K562 (cell line): ENCODE results near the gene SLBP. TPM values are rescaled to one million over a fixed set of nuclear protein-coding genes. Genes with fewer than 3 reads are reported as not detected.

Source experiments
- BRD9 ChIP-seq: fragments of 450-650 bp; IDR thresholded peaks from 2 replicates; pipeline ENCODE4 v1.6.1; 2018; ENCODE audit warnings: low read depth; ENCODE audit not compliant: partially characterized antibody
- EGR1 ChIP-seq: fragments of 450-650 bp; conservative IDR thresholded peaks from 2 replicates; pipeline ENCODE4 v1.6.1; 2017; ENCODE audit warnings: mild to moderate bottlenecking
- HNRNPL ChIP-seq: fragments of 200-400 bp; formaldehyde crosslinking; IDR thresholded peaks from 2 replicates; pipeline ENCODE4 v1.6.1; 2017; ENCODE audit warnings: low read depth, mild to moderate bottlenecking, low read length
- KDM5B ChIP-seq: fragments of 200-600 bp; sonication (generic); IDR thresholded peaks from 2 replicates; pipeline ENCODE4 v1.6.1; 2012; ENCODE audit warnings: low read depth, mild to moderate bottlenecking, moderate library complexity, low read length, control low read depth, inconsistent platforms; ENCODE audit not compliant: insufficient replicate concordance
- PRPF4 ChIP-seq: fragments of 200-400 bp; formaldehyde crosslinking; IDR thresholded peaks from one replicate; pipeline ENCODE4 v1.6.1; 2017; ENCODE audit warnings: low read length, low read depth, mild to moderate bottlenecking; ENCODE audit not compliant: insufficient read depth, poor library complexity, severe bottlenecking
- SNIP1 ChIP-seq: fragments of 450-650 bp; IDR thresholded peaks from 2 replicates; pipeline ENCODE4 v1.7.1; 2017; ENCODE audit warnings: low read depth, mild to moderate bottlenecking
- SRSF9 ChIP-seq: fragments of 200-400 bp; formaldehyde crosslinking; IDR thresholded peaks from 2 replicates; pipeline ENCODE4 v1.6.1; 2017; ENCODE audit warnings: low read depth, low read length, borderline replicate concordance
- polyA plus RNA-seq, 8 experiments: library from polyadenylated mRNA; depleted of rRNA in 4 of 8; stranded (reverse) in 5 of 8; unstranded in 3 of 8; fragments of >200 nt; fragmentation: Nextera tagmentation in 2 of 8; fragmentation: Illumina TruSeq in 1 of 8; extraction: Ambion mirVana in 2 of 8; extraction: Trizol in 1 of 8; gene quantifications; 2 replicates each; pipeline versions ENCODE4 v1.2.1 to v1.2.3, GENCODE V29; 2011 to 2014; ENCODE audit warnings: inconsistent platforms in 1 of 8, missing spikeins in 1 of 8
- total RNA-seq, 7 experiments: library from RNA; depleted of rRNA in 6 of 7; stranded (reverse); fragments of >200 nt in 6 of 7; fragmentation: Illumina TruSeq in 2 of 7; extraction: Trizol in 2 of 7; gene quantifications; 2 replicates each; pipeline versions ENCODE4 v1.2.1 to v1.2.3, GENCODE V29; 2011 to 2021; ENCODE audit warnings: low replicate concordance in 1 of 7
- TF ChIP-seq, protein P1 (sequence below): fragments of 250-450 bp; sonication (Bioruptor Pico); IDR thresholded peaks from 2 replicates; pipeline ENCODE4 v1.8.0; 2021; ENCODE audit warnings: moderate library complexity, mild to moderate bottlenecking, inconsistent platforms
- TF ChIP-seq, protein P2 (sequence below): fragments of 450-650 bp; IDR thresholded peaks from 2 replicates; pipeline ENCODE4 v1.6.1; 2016; ENCODE audit warnings: low read depth
- TF ChIP-seq, protein P3 (sequence below): sonication (generic); formaldehyde crosslinking; IDR thresholded peaks from 2 replicates; pipeline ENCODE4 v1.9.0; 2022; ENCODE audit warnings: mild to moderate bottlenecking, missing genetic modification reagents

The SLBP gene
- total and polyA plus RNA-seq, 9 of the 15 experiments (the other 6 are each of a cell fraction or from before 2014, with no cell fraction given): 49.4 to 221 (median 162) TPM

DNA sequence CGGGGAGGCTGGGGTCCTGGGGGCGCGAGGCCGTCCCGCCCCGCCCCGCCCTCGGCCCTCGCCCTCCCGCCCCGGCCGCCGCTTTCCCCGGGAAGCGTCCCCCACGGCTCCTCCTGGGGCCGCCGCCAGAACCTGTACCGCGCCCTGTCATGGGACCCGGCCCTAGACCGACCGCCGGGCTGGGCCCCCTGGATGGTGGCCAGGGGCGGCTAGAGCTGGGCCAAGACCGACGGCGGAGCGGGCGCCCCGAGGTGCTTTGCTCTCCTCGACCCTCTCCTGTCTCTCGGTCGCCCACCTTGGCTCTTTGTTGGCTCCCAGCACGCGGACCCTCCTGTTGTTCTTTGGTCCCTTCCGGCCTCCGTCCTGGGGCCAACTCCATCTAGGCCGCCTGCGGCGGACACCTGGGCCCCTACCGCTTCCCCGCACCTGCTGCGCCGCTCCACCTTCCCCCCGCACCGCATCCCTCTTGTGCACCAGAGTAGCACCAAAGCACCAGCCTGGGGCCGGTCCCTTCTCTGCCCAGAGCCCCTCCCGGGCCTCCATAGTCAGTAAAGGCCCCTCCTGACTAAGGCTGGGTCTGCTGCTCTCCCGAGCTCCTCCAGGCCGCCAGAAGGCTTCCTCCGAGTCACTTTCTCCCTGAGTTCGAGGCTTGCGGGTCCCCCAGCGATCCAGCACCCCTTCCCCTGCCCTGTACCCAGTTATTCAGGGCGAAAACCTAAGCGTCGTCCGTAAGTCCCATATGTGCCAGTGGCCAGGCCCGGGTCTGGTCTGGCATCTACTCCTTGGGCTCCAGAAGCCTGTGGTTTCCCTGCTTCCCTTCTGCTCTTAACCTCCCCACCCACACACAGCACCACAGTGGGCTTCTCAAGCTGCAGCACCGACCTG lies 9.8 kb upstream of the SLBP start (continued):
- no peak for TF ChIP-seq BRD9
- TF ChIP-seq SRSF9: no peak
- TF ChIP-seq, protein P1, sequence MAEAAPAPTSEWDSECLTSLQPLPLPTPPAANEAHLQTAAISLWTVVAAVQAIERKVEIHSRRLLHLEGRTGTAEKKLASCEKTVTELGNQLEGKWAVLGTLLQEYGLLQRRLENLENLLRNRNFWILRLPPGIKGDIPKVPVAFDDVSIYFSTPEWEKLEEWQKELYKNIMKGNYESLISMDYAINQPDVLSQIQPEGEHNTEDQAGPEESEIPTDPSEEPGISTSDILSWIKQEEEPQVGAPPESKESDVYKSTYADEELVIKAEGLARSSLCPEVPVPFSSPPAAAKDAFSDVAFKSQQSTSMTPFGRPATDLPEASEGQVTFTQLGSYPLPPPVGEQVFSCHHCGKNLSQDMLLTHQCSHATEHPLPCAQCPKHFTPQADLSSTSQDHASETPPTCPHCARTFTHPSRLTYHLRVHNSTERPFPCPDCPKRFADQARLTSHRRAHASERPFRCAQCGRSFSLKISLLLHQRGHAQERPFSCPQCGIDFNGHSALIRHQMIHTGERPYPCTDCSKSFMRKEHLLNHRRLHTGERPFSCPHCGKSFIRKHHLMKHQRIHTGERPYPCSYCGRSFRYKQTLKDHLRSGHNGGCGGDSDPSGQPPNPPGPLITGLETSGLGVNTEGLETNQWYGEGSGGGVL (CRISPR knock-in tag): no peak
- peak; percentile 24; the same call in 1 of the 2 replicates for TF ChIP-seq EGR1
- no peak for TF ChIP-seq HNRNPL
- TF ChIP-seq, protein P2, sequence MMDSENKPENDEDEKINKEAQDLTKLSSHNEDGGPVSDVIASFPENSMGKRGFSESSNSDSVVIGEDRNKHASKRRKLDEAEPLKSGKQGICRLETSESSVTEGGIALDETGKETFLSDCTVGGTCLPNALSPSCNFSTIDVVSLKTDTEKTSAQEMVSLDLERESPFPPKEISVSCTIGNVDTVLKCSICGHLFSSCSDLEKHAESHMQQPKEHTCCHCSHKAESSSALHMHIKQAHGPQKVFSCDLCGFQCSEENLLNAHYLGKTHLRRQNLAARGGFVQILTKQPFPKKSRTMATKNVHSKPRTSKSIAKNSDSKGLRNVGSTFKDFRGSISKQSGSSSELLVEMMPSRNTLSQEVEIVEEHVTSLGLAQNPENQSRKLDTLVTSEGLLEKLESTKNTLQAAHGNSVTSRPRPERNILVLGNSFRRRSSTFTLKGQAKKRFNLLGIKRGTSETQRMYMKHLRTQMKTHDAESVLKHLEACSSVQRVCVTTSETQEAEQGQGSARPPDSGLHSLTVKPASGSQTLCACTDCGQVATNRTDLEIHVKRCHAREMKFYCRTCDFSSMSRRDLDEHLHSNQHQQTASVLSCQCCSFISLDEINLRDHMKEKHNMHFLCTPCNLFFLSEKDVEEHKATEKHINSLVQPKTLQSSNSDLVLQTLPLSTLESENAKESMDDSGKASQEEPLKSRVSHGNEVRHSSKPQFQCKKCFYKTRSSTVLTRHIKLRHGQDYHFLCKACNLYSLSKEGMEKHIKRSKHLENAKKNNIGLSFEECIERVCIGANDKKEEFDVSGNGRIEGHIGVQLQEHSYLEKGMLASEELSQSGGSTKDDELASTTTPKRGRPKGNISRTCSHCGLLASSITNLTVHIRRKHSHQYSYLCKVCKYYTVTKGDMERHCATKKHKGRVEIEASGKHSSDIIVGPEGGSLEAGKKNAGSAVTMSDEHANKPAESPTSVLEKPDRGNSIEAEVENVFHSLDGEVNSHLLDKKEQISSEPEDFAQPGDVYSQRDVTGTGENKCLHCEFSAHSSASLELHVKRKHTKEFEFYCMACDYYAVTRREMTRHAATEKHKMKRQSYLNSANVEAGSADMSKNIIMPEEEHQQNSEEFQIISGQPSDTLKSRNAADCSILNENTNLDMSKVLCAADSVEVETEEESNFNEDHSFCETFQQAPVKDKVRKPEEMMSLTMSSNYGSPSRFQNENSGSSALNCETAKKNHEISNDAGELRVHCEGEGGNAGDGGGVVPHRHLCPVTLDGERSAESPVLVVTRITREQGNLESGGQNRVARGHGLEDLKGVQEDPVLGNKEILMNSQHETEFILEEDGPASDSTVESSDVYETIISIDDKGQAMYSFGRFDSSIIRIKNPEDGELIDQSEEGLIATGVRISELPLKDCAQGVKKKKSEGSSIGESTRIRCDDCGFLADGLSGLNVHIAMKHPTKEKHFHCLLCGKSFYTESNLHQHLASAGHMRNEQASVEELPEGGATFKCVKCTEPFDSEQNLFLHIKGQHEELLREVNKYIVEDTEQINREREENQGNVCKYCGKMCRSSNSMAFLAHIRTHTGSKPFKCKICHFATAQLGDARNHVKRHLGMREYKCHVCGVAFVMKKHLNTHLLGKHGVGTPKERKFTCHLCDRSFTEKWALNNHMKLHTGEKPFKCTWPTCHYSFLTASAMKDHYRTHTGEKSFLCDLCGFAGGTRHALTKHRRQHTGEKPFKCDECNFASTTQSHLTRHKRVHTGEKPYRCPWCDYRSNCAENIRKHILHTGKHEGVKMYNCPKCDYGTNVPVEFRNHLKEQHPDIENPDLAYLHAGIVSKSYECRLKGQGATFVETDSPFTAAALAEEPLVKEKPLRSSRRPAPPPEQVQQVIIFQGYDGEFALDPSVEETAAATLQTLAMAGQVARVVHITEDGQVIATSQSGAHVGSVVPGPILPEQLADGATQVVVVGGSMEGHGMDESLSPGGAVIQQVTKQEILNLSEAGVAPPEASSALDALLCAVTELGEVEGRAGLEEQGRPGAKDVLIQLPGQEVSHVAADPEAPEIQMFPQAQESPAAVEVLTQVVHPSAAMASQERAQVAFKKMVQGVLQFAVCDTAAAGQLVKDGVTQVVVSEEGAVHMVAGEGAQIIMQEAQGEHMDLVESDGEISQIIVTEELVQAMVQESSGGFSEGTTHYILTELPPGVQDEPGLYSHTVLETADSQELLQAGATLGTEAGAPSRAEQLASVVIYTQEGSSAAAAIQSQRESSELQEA: peak; percentile 81
- TF ChIP-seq PRPF4: no peak
- TF ChIP-seq, protein P3, sequence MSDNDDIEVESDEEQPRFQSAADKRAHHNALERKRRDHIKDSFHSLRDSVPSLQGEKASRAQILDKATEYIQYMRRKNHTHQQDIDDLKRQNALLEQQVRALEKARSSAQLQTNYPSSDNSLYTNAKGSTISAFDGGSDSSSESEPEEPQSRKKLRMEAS (CRISPR knock-in tag): 0 out of 2 replicates have a peak, but pooled peaks have one; percentile 14
- peak; percentile 60 for TF ChIP-seq KDM5B
- no peak for TF ChIP-seq SNIP1
